HEK293 (cell line): ENCODE measurements around the gene SUCNR1.

Source experiments
- ZNF223 ChIP-seq: fragments of 450-650 bp; formaldehyde crosslinking; IDR thresholded peaks from 2 replicates; pipeline ENCODE4 v1.5.1; 2016; ENCODE audit warnings: missing biosample characterization, missing genetic modification characterization
- ZNF514 ChIP-seq: fragments of 450-650 bp; formaldehyde crosslinking; IDR thresholded peaks from 2 replicates; pipeline ENCODE4 v1.5.1; 2016; ENCODE audit warnings: missing biosample characterization, missing genetic modification characterization
- ZNF549 ChIP-seq: fragments of 450-650 bp; IDR thresholded peaks from 2 replicates; pipeline ENCODE4 v1.5.1; 2018; ENCODE audit warnings: missing biosample characterization, missing genetic modification characterization, mild to moderate bottlenecking, inconsistent platforms, moderate library complexity
- ZNF660 ChIP-seq: fragments of 450-650 bp; IDR thresholded peaks from 2 replicates; pipeline ENCODE4 v1.5.1; 2018; ENCODE audit warnings: missing biosample characterization, mild to moderate bottlenecking, missing genetic modification characterization
- TF ChIP-seq, protein P1 (sequence below): fragments of 450-650 bp; formaldehyde crosslinking; IDR thresholded peaks from 2 replicates; pipeline ENCODE4 v1.5.1; 2016; ENCODE audit warnings: missing biosample characterization, missing genetic modification characterization
- TF ChIP-seq, protein P2 (sequence below): fragments of 450-650 bp; formaldehyde crosslinking; IDR thresholded peaks from 2 replicates; pipeline ENCODE4 v1.5.1; 2016; ENCODE audit warnings: missing biosample characterization, missing genetic modification characterization
- TF ChIP-seq, protein P3 (sequence below): fragments of 450-650 bp; formaldehyde crosslinking; IDR thresholded peaks from 2 replicates; pipeline ENCODE4 v1.5.1; 2016; ENCODE audit warnings: missing biosample characterization, missing genetic modification characterization, low read depth
- TF ChIP-seq, protein P4 (sequence below): fragments of 450-650 bp; formaldehyde crosslinking; IDR thresholded peaks from 2 replicates; pipeline ENCODE4 v1.5.1; 2016; ENCODE audit warnings: missing biosample characterization, missing genetic modification characterization
- TF ChIP-seq, protein P5 (sequence below): fragments of 450-650 bp; formaldehyde crosslinking; IDR thresholded peaks from 2 replicates; pipeline ENCODE4 v1.5.1; 2016; ENCODE audit warnings: missing biosample characterization, missing genetic modification characterization
- TF ChIP-seq, protein P6 (sequence below): fragments of 450-650 bp; formaldehyde crosslinking; IDR thresholded peaks from 2 replicates; pipeline ENCODE4 v1.5.0; 2017; ENCODE audit warnings: missing biosample characterization, missing genetic modification characterization, borderline replicate concordance
- TF ChIP-seq, protein P7 (sequence below): fragments of 450-650 bp; formaldehyde crosslinking; IDR thresholded peaks from 2 replicates; pipeline ENCODE4 v1.5.1; 2016; ENCODE audit warnings: missing biosample characterization, missing genetic modification characterization

DNA sequence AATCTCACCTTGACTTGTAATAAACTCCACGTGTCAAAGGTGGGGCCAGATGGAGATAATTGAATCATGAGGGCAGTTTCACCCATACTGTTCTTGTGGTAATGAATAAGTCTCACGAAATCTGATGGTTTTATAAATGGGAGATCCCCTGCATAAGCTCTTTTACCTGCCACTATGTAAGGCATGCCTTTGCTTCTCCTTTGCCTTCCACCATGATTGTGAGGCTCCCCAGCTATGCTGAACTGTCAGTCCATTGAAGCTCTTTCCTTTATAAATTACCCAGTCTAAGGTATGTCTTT lies 45.5 kb downstream of the SUCNR1 start:
- TF ChIP-seq, protein P1, sequence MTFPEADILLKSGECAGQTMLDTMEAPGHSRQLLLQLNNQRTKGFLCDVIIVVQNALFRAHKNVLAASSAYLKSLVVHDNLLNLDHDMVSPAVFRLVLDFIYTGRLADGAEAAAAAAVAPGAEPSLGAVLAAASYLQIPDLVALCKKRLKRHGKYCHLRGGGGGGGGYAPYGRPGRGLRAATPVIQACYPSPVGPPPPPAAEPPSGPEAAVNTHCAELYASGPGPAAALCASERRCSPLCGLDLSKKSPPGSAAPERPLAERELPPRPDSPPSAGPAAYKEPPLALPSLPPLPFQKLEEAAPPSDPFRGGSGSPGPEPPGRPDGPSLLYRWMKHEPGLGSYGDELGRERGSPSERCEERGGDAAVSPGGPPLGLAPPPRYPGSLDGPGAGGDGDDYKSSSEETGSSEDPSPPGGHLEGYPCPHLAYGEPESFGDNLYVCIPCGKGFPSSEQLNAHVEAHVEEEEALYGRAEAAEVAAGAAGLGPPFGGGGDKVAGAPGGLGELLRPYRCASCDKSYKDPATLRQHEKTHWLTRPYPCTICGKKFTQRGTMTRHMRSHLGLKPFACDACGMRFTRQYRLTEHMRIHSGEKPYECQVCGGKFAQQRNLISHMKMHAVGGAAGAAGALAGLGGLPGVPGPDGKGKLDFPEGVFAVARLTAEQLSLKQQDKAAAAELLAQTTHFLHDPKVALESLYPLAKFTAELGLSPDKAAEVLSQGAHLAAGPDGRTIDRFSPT (tag by site-specific recombination), result no peak
- TF ChIP-seq, protein P2, sequence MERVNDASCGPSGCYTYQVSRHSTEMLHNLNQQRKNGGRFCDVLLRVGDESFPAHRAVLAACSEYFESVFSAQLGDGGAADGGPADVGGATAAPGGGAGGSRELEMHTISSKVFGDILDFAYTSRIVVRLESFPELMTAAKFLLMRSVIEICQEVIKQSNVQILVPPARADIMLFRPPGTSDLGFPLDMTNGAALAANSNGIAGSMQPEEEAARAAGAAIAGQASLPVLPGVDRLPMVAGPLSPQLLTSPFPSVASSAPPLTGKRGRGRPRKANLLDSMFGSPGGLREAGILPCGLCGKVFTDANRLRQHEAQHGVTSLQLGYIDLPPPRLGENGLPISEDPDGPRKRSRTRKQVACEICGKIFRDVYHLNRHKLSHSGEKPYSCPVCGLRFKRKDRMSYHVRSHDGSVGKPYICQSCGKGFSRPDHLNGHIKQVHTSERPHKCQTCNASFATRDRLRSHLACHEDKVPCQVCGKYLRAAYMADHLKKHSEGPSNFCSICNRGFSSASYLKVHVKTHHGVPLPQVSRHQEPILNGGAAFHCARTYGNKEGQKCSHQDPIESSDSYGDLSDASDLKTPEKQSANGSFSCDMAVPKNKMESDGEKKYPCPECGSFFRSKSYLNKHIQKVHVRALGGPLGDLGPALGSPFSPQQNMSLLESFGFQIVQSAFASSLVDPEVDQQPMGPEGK (tag by site-specific recombination), result no peak
- TF ChIP-seq, protein P3, sequence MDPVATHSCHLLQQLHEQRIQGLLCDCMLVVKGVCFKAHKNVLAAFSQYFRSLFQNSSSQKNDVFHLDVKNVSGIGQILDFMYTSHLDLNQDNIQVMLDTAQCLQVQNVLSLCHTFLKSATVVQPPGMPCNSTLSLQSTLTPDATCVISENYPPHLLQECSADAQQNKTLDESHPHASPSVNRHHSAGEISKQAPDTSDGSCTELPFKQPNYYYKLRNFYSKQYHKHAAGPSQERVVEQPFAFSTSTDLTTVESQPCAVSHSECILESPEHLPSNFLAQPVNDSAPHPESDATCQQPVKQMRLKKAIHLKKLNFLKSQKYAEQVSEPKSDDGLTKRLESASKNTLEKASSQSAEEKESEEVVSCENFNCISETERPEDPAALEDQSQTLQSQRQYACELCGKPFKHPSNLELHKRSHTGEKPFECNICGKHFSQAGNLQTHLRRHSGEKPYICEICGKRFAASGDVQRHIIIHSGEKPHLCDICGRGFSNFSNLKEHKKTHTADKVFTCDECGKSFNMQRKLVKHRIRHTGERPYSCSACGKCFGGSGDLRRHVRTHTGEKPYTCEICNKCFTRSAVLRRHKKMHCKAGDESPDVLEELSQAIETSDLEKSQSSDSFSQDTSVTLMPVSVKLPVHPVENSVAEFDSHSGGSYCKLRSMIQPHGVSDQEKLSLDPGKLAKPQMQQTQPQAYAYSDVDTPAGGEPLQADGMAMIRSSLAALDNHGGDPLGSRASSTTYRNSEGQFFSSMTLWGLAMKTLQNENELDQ, result no peak
- TF ChIP-seq, protein P4, sequence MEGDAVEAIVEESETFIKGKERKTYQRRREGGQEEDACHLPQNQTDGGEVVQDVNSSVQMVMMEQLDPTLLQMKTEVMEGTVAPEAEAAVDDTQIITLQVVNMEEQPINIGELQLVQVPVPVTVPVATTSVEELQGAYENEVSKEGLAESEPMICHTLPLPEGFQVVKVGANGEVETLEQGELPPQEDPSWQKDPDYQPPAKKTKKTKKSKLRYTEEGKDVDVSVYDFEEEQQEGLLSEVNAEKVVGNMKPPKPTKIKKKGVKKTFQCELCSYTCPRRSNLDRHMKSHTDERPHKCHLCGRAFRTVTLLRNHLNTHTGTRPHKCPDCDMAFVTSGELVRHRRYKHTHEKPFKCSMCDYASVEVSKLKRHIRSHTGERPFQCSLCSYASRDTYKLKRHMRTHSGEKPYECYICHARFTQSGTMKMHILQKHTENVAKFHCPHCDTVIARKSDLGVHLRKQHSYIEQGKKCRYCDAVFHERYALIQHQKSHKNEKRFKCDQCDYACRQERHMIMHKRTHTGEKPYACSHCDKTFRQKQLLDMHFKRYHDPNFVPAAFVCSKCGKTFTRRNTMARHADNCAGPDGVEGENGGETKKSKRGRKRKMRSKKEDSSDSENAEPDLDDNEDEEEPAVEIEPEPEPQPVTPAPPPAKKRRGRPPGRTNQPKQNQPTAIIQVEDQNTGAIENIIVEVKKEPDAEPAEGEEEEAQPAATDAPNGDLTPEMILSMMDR (tag by site-specific recombination), result no peak
- no peak for TF ChIP-seq ZNF514 (tag by site-specific recombination)
- no peak for TF ChIP-seq ZNF549 (tag by site-specific recombination)
- no peak for TF ChIP-seq ZNF660
- TF ChIP-seq, protein P5, sequence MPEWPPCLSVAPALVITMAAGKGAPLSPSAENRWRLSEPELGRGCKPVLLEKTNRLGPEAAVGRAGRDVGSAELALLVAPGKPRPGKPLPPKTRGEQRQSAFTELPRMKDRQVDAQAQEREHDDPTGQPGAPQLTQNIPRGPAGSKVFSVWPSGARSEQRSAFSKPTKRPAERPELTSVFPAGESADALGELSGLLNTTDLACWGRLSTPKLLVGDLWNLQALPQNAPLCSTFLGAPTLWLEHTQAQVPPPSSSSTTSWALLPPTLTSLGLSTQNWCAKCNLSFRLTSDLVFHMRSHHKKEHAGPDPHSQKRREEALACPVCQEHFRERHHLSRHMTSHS (tag by site-specific recombination), result no peak
- no peak for TF ChIP-seq ZNF223
- TF ChIP-seq, protein P6, sequence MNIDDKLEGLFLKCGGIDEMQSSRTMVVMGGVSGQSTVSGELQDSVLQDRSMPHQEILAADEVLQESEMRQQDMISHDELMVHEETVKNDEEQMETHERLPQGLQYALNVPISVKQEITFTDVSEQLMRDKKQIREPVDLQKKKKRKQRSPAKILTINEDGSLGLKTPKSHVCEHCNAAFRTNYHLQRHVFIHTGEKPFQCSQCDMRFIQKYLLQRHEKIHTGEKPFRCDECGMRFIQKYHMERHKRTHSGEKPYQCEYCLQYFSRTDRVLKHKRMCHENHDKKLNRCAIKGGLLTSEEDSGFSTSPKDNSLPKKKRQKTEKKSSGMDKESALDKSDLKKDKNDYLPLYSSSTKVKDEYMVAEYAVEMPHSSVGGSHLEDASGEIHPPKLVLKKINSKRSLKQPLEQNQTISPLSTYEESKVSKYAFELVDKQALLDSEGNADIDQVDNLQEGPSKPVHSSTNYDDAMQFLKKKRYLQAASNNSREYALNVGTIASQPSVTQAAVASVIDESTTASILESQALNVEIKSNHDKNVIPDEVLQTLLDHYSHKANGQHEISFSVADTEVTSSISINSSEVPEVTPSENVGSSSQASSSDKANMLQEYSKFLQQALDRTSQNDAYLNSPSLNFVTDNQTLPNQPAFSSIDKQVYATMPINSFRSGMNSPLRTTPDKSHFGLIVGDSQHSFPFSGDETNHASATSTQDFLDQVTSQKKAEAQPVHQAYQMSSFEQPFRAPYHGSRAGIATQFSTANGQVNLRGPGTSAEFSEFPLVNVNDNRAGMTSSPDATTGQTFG (tag by site-specific recombination), result no peak
- TF ChIP-seq, protein P7, sequence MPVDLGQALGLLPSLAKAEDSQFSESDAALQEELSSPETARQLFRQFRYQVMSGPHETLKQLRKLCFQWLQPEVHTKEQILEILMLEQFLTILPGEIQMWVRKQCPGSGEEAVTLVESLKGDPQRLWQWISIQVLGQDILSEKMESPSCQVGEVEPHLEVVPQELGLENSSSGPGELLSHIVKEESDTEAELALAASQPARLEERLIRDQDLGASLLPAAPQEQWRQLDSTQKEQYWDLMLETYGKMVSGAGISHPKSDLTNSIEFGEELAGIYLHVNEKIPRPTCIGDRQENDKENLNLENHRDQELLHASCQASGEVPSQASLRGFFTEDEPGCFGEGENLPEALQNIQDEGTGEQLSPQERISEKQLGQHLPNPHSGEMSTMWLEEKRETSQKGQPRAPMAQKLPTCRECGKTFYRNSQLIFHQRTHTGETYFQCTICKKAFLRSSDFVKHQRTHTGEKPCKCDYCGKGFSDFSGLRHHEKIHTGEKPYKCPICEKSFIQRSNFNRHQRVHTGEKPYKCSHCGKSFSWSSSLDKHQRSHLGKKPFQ, result no peak
